Urothelium cell line (cell line): ENCODE data around the gene DR1.
"Not testable (repeated sequence)": the region's sequence is repeated elsewhere in the genome, so short reads cannot be mapped to it uniquely, and the experiment has no call there.

Experiments
- DNase-seq: peaks from one replicate; pipeline ENCODE4 v3.0.0; 2011; ENCODE audit warnings: low spot score, mixed read lengths
- FAIRE-seq: peaks from 2 replicates; lab custom pipeline; 2011; peaks lifted over from hg19 to GRCh38; lab: Jason Lieb, UNC

DR1 gene

GRCh38 chr1:93339171-93339697, 6.5 kb upstream of the DR1 start:
- no peak for FAIRE-seq
- no peak for DNase-seq

DNA sequence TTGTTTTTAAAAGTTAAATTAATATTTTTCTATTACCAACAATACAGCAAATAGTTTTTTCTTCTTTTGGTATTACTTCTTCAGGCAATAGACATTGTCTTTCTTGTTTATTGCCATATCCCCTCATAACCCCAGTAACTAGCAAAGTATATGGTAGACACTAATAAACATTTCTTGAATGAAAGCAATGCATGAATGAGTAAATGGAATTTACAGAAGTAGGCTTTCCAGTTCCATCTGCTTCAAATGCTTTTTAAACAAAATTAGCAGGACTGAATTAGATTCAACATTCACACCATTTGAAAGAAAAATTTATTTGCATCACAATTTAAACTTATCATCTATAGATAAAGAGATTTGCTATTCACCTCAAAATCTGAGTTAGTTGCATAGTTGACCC, 5.6 kb upstream of the DR1 start:
- FAIRE-seq (no peak), DNase-seq (no peak)

DNA sequence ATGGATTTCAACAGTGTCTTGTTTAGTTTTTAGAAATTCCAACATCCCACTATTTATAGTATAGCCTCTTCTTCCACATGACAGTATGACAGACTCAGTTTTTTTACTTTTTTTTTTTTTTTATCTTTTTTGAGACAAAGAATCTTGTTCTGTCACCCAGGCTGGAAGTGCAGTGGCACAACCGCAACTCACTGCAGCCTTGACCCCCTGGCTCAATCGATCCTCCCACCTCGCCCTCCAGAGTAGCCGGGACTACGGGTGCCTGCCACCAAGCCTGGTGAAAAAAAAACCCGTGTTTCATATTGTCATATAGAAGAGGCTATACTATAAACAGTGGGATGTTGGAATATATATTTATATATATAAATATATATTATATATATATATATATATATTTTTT, 1.2 kb upstream of the DR1 start:
- FAIRE-seq = no peak
- no peak for DNase-seq

- DNase-seq = no peak
- no peak for FAIRE-seq
These were observed 648 bp upstream of the DR1 start for GRCh38 chr1:93344886-93345632.

GRCh38 chr1:93346421-93346993, 800 bp downstream of the DR1 start:
- FAIRE-seq (no peak), DNase-seq (no peak)

DNA sequence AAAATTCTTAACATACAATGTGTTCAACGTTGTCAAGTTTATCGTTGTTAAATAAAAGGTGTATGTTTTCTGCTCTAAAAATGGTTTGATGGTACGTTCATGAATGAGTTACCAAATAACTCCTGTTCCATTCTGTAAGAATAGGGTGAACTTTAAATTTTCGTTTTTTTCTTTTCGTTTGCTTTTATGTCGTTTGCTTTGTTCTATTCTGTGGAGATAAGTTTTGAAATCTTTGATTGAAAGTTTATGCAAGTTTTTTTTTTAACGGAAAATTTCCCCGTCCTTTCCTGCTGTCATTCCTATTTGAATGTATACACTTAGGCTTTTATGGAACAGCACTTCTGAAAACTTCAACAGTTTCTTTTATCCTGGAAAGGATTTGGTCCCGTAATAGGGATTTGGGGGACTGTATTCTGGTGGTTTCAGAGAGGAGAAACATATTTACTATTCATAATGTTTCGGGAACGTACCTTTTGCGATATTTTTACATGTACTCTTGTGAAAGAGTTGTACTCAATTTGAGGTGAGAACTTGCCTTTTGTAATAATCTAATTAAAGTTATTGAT, 1.7 kb downstream of the DR1 start:
- DNase-seq (no peak), FAIRE-seq (no peak)

- no peak for DNase-seq
- FAIRE-seq = no peak
These were observed 2.5 kb downstream of the DR1 start for GRCh38 chr1:93348104-93348728.

DNA sequence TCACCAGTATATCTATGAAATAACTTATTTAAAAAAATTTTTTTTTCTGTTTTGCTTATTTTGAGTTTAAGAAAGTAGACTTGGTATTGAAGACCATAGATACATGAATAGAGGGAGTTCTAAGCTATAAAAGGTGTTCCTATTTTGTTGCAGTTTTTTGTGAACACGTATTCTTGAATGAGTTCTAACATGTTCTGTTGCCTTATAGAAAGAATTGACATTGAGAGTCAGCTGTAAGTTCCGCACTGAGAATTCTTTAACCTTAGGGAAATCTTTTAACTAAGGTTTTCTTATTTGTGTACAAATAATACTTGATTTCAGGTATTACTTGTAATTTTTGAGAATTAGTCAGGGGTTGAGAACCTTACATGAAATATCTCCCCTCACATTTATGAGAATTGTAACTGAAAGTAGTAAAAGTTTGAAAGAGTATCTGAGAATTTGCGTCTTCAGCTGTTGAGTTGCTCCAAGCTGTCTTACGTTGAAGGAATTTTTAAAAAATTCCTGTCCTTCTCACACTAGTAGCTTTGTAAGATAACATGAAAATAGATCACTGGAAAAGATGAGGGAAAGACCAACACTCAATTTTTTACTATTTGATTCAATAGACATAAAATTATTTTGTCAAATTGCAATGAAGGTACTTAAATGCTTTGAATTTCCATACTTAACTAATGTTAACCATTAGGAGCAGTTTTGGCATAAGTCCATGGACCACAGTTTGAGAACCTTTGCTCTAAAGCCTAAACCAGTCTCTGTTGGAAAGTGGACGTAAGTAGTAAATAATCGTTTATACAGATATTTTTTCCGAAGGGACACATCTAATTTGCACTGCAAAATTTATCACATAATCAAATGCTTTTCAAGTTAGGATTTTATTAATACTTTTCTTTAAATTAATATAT, 3.8 kb downstream of the DR1 start:
- FAIRE-seq (no peak), DNase-seq (no peak)

DNA sequence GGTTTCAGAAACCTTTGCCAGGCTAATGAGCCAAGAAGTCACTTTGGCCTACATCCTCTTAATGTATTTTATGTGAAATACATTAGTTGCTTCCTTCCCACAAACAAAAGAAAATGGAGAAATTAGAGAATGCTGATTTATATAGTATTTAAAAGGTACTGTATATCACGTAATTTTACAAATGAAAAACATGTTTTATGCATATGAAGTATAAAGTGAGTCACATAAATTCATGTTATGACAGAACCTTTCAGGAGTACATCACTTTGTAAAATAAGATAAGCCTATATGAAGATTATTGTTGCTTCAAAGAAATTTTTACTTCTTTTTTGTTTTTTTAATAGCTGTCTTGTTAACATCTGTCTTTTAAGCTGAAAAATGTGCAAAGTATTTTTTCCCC, 4.6 kb downstream of the DR1 start:
- no peak for DNase-seq

DNA sequence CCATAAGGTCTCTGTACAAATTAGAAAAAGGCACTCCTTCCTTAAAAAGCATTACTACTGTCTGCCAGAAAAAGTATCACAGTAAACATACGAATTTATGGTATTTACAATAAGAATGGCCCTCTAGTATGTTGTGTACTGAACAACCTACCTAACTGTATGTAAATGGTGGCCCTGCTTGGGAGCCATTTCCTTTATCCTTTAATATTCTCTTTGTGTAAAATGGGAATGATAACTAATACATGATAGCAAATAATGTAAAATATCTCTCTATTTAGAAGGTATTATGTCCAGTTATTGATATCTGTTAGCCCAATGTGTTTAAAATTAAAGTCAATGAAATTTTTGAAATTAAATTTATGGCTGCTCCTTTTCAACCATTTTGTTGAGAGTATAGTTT, 5.2 kb downstream of the DR1 start:
- FAIRE-seq = no peak
- no peak for DNase-seq

More for the DNA sequence above, 4.6 kb downstream of the DR1 start:
- no peak for FAIRE-seq

DNA sequence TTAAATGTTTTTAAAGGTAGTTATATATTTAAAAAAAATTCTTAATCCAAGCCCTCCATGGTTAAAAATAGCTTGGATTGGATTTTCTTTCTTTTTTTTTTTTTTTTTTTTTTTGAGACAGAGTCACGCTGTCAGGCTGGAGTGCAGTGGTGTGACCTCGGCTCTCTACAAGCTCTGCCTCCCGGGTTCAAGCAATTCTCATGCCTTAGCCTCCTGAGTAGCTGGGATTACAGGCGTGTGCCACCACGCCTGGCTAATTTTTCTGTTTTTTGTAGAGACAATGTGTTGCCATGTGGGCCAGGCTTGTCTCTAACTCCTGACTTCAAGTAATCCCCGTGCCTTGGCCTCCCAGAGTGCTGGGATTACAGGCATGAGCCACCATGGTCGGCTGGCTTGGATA, 5.6 kb downstream of the DR1 start:
- DNase-seq, FAIRE-seq: not testable (repeated sequence)

GRCh38 chr1:93352376-93352775, 6.7 kb downstream of the DR1 start:
- FAIRE-seq (no peak), DNase-seq (no peak)

GRCh38 chr1:93353286-93353685, 7.6 kb downstream of the DR1 start:
- FAIRE-seq (no peak), DNase-seq (no peak)

GRCh38 chr1:93354749-93355148, 9.0 kb downstream of the DR1 start:
- no peak for FAIRE-seq

DNA sequence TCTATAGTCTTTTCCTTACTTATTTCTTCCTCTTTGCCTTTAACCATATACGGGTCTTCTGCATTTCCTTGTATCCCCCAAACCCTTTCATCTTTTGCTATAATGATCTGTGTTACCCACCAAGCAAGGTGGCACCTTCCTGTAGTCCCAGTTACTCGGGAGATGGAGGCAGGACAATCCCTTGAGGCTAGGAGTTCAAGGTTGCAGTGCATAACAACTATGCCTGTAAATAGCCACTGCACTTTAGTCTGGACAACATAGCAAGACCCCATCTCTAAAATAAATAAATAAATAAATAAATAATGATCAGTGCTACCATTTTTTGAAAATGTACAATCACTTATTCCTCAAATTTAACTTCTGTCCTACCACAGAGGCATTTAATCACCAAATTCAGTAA, 11.5 kb downstream of the DR1 start:
- DNase-seq (no peak), FAIRE-seq (no peak)

More at GRCh38 chr1:93354749-93355148, 9.0 kb downstream of the DR1 start:
- no peak for DNase-seq

DNA sequence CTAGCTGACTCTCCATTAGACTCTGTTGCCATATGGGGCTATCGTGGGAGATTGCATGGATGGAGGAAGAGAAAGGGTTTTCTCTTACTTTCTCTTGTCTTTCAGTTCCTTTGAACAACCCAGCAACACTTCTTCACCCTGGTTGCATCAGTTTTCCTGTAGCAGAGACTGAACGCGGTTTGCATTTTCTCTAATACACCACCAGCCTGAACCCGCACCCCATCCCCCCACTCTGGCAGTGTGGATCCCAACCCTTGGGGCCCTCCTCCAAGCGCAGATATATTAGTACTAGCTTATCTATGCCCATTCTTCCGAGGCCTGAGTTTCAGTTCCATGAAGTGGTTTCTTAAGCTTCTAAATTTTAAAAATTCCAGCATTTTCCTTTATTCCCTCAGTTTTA, 12.6 kb downstream of the DR1 start:
- no peak for FAIRE-seq
- DNase-seq = no peak

DNA sequence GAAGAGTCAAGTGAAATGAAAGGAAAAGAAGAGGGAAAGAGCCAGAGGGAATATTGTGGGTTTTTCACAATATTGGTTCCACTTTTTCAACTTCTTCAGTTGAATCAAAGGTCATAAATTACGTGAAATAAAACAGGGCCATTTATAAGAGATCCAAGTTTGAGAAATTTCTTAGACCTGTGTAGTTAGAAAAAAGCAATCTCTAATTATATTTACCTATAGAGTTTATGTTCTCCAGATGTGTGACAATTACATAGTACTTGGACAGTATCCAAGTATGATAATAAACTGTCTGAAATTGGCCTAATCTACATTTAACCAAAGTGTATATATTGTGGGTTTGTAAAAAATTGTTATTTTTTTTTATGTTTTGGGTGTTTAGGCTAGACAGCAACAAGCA, 14.4 kb downstream of the DR1 start:
- no peak for FAIRE-seq
- DNase-seq = no peak

DNA sequence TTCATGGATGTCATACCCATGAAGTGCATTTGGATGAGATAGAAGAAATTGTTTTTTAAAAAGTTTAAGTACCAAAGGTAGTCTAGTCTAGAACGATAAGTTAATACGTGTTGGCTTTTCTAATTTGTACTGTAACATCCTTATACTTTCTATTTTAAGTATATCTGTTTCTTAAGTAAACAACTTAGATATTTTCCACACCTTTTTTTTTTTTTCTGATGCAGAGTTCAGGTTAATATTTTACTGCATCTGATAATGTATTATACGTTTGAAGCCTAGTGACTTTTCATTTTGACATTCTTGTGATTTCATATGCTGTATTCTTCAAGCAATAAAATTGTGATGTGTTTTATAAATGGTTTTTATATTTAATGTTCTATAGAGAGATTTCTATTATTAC, 16.5 kb downstream of the DR1 start:
- FAIRE-seq (no peak), DNase-seq (no peak)

DNA sequence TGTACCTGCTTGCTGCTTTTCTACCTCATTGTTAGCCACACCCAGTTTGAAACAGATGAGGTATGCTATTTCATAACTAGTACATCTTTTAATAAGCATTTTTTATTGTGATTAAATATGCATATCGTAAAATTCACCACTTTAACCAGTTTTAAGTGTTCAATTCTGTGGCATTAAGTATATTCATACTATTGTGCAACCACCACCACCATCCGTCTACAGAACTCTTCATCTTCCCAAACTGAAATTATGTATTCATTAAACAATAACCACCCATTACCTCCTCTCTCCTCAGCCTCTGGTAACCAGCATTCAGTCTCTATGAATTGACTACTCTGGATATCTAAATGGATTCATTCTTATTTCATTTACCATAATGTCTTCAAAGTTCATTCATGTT, 20.1 kb downstream of the DR1 start:
- FAIRE-seq = no peak
- no peak for DNase-seq

DNA sequence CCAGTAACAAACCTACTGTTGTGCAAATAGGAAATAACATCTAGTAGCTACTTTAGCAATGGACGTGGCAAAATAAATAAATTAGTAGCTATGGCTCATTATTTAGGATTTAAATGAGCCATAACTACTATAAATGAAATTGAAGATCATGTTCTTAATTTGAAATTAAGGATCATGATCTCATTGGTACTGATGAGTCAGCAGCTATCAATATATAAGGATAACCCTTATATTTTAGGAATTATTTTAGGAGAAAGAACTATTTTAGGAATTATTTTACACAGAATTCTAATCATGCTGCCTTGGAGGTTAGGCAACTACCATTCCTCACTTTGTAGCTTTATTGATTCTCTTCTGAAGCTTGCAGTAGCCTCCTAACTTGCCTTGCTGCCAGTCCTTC, 24.0 kb downstream of the DR1 start:
- FAIRE-seq (no peak), DNase-seq (no peak)
